Measurements from ENCODE around the gene NBL1.

DNA sequence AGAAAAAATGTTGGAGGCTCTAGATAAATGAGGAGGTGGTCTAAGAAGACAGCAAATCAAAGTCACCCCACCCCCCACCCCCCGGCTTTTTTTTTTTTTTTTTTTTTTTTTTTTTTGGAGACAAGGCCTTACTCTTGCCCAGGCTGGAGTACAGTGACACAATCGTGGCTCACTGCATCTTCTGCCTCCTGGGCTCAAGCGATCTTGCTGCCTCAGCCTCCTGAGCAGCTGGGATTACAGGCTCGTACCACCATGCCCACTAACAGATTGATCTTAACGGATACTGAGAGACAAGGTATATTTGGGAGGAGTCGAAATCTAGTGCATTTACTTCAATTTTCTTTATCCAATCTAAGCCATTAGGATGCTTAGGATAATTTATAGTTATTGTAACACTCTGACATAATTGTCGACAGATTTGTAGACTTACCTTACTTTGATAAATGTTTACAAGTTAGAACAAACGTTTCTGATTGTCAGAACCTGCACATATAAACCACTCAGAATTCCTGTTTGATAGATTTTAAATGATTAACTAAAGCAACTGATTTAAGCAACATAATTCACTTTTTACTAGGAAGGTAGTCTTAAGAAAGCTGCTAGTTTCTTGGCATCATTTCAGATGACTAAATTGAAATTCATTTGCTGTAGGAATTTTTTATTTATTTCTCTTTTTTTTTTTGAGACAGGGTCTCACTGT lies 33.7 kb upstream of the NBL1 start:
- TF ChIP-seq ZNF274 (IDR thresholded peaks at IDR 0.05; ENCODE audit: low read length) (no peak), ZNF274 (tag by site-specific recombination; IDR thresholded peaks at IDR 0.05; ENCODE audit: borderline replicate concordance) (no peak), OVOL3 (tag by site-specific recombination; IDR thresholded peaks at IDR 0.05) (no peak), CTCF (tag by site-specific recombination; IDR thresholded peaks at IDR 0.05) (no peak), ZNF514 (tag by site-specific recombination; IDR thresholded peaks at IDR 0.05) (no peak), ZNF626 (tag by site-specific recombination; IDR thresholded peaks at IDR 0.05) (no peak), SETDB1 (IDR thresholded peaks at IDR 0.05; ENCODE audit: insufficient read length, low read length) (no peak), ZNF23 (tag by site-specific recombination; IDR thresholded peaks at IDR 0.05; ENCODE audit: borderline replicate concordance) (no peak), ZNF366 (tag by site-specific recombination; conservative IDR thresholded peaks at IDR 0.05) (no peak)
- TF ChIP-seq, protein P1, sequence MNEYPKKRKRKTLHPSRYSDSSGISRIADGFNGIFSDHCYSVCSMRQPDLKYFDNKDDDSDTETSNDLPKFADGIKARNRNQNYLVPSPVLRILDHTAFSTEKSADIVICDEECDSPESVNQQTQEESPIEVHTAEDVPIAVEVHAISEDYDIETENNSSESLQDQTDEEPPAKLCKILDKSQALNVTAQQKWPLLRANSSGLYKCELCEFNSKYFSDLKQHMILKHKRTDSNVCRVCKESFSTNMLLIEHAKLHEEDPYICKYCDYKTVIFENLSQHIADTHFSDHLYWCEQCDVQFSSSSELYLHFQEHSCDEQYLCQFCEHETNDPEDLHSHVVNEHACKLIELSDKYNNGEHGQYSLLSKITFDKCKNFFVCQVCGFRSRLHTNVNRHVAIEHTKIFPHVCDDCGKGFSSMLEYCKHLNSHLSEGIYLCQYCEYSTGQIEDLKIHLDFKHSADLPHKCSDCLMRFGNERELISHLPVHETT (tag by site-specific recombination; IDR thresholded peaks at IDR 0.05), result no peak

Measured in HEK293 (cell line).